Large intestine (tissue), 3 donors: ENCODE results near the gene EPX. TPM values are rescaled to one million over a fixed set of nuclear protein-coding genes. Genes with fewer than 3 reads are reported as not detected.
A peak's percentile ranks its signal among the peaks of the same experiment; 100 is the strongest.

Source experiments
- DNase-seq, 2 donors: peaks; one replicate each; pipeline versions ENCODE4 v3.0.0 to v3.0.0-alpha.2; 2013
- H3K27ac ChIP-seq: one replicate; pipeline ENCODE4 v1.5.1; 2013; ENCODE audit warnings: low read length
- H3K27me3 ChIP-seq: 2 replicates; pipeline ENCODE4 v1.6.1; 2013; ENCODE audit warnings: low read length; ENCODE audit not compliant: control insufficient read depth, insufficient read depth
- H3K36me3 ChIP-seq: 2 replicates; pipeline ENCODE4 v1.6.1; 2013; ENCODE audit warnings: low read length; ENCODE audit not compliant: control insufficient read depth, insufficient read depth
- H3K4me1 ChIP-seq: one replicate; pipeline ENCODE4 v1.6.1; 2013; ENCODE audit warnings: low read length; ENCODE audit not compliant: control insufficient read depth, insufficient read depth
- H3K4me3 ChIP-seq: one replicate; pipeline ENCODE4 v1.5.1; 2013; ENCODE audit warnings: low read length
- H3K9me3 ChIP-seq: one replicate; pipeline ENCODE4 v1.6.1; 2013; ENCODE audit warnings: mild to moderate bottlenecking, low read depth, low read length, moderate library complexity; ENCODE audit not compliant: control insufficient read depth
- WGBS: methylation state at CpG from one replicate; pipeline ENCODE4 v1.1.5; 2013; ENCODE audit warnings: low lambda C conversion rate; ENCODE audit not compliant: insufficient coverage; 5-methylcytosine and 5-hydroxymethylcytosine counted together
- polyA plus RNA-seq: library from polyadenylated mRNA; unstranded; fragments of 120-200 nt; gene quantifications from one replicate; pipeline ENCODE4 v1.2.1, GENCODE V29; 2013

The EPX gene
- polyA plus RNA-seq, 1 donor: 0.24 TPM

GRCh38 chr17:58249270-58250133, 57.0 kb downstream of the EPX start:
- WGBS: no CpG with 5 or more reads among the region's 57 CpGs
- Histone ChIP-seq H3K27ac (no peak overlapping the region), H3K27me3 (peaks cover 20% of the 10 kb centered on the region)

GRCh38 chr17:58250344-58251011, 58.0 kb downstream of the EPX start:
- Histone ChIP-seq H3K27me3 (peaks cover 26% of the 10 kb centered on the region), H3K27ac (no peak overlapping the region), H3K4me3 (no peak overlapping the region), H3K36me3 (no peaks in the 10 kb centered on the region), H3K9me3 (peaks cover 6% of the 10 kb centered on the region), H3K4me1 (peaks cover 33% of the 10 kb centered on the region)
- no peak for DNase-seq
- 100% methylated on average over 2 of the region's 12 CpGs for WGBS

More at GRCh38 chr17:58249270-58250133, 57.0 kb downstream of the EPX start:
- no peaks in the 10 kb centered on the region for H3K36me3 ChIP-seq
- H3K4me1 ChIP-seq: peaks cover 43% of the 10 kb centered on the region
- peak overlapping the region; percentile 49 for H3K4me3 ChIP-seq
- peak; percentile 46 to 71 for DNase-seq
- H3K9me3 ChIP-seq: peaks cover 6% of the 10 kb centered on the region

- H3K27ac ChIP-seq: no peak overlapping the region
- no peaks in the 10 kb centered on the region for H3K36me3 ChIP-seq
- no CpG with 5 or more reads among the region's 9 CpGs for WGBS
- H3K4me3 ChIP-seq: no peak overlapping the region
- peaks cover 18% of the 10 kb centered on the region for H3K4me1 ChIP-seq
- H3K9me3 ChIP-seq: peaks cover 6% of the 10 kb centered on the region
- peaks cover 26% of the 10 kb centered on the region for H3K27me3 ChIP-seq
- DNase-seq: no peak
Observed at GRCh38 chr17:58252141-58252540, 59.6 kb downstream of the EPX start.

- no peak for DNase-seq
- Histone ChIP-seq H3K4me1 (peaks cover 13% of the 10 kb centered on the region), H3K9me3 (peaks cover 6% of the 10 kb centered on the region), H3K27me3 (peaks cover 26% of the 10 kb centered on the region), H3K27ac (no peak overlapping the region), H3K36me3 (no peaks in the 10 kb centered on the region), H3K4me3 (no peak overlapping the region)
- WGBS: 92% methylated on average over 2 of the region's 3 CpGs
Observed at GRCh38 chr17:58253082-58253481, 60.6 kb downstream of the EPX start.

Other genes starting within 250 kb of the EPX start
- gene CUEDC1, start 237.3 kb upstream of the EPX start, polyA plus RNA-seq: 17.1 TPM
- gene VEZF1, start 204.5 kb upstream of the EPX start, polyA plus RNA-seq: 52.2 TPM
- 213 TPM for gene SRSF1, start 185.5 kb upstream of the EPX start, polyA plus RNA-seq
- 48.8 TPM for gene DYNLL2, start 109.3 kb upstream of the EPX start, polyA plus RNA-seq
- gene OR4D1, start 44.3 kb upstream of the EPX start, polyA plus RNA-seq: 0.01 TPM
- not detected for gene OR4D2, start 25.7 kb upstream of the EPX start, polyA plus RNA-seq
- gene MKS1, start 26.5 kb downstream of the EPX start, polyA plus RNA-seq: 27.1 TPM
- 0.37 TPM for gene LPO, start 45.9 kb downstream of the EPX start, polyA plus RNA-seq
- 0.79 TPM for gene MPO, start 88.2 kb downstream of the EPX start, polyA plus RNA-seq
- gene TSPOAP1, start 136.1 kb downstream of the EPX start, polyA plus RNA-seq: 17.2 TPM
- gene SUPT4H1, start 159.5 kb downstream of the EPX start, polyA plus RNA-seq: 94.6 TPM
- 29.9 TPM for gene RNF43, start 224.8 kb downstream of the EPX start, polyA plus RNA-seq